Loucy (cell line): Measurements from ENCODE around the gene PLAC1.

Source experiments
- EZH2phosphoT487 ChIP-seq: fragments of 200-600 bp; IDR thresholded peaks from 2 replicates; pipeline ENCODE4 v1.6.1; 2018; ENCODE audit warnings: antibody characterized with exemption, mild to moderate bottlenecking, moderate library complexity, borderline replicate concordance
- TF ChIP-seq, protein P1 (sequence below): fragments of 200-600 bp; sonication (generic); conservative IDR thresholded peaks from 2 replicates; pipeline ENCODE4 v1.5.1; 2014; ENCODE audit warnings: mild to moderate bottlenecking, antibody characterized with exemption, low read length

GRCh38 chrX:134544135-134544512 lies 114.1 kb downstream of the PLAC1 start:
- TF ChIP-seq, protein P1, sequence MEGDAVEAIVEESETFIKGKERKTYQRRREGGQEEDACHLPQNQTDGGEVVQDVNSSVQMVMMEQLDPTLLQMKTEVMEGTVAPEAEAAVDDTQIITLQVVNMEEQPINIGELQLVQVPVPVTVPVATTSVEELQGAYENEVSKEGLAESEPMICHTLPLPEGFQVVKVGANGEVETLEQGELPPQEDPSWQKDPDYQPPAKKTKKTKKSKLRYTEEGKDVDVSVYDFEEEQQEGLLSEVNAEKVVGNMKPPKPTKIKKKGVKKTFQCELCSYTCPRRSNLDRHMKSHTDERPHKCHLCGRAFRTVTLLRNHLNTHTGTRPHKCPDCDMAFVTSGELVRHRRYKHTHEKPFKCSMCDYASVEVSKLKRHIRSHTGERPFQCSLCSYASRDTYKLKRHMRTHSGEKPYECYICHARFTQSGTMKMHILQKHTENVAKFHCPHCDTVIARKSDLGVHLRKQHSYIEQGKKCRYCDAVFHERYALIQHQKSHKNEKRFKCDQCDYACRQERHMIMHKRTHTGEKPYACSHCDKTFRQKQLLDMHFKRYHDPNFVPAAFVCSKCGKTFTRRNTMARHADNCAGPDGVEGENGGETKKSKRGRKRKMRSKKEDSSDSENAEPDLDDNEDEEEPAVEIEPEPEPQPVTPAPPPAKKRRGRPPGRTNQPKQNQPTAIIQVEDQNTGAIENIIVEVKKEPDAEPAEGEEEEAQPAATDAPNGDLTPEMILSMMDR, result no peak
- no peak for TF ChIP-seq EZH2phosphoT487
